Measurements from ENCODE around the gene NENF.

DNA sequence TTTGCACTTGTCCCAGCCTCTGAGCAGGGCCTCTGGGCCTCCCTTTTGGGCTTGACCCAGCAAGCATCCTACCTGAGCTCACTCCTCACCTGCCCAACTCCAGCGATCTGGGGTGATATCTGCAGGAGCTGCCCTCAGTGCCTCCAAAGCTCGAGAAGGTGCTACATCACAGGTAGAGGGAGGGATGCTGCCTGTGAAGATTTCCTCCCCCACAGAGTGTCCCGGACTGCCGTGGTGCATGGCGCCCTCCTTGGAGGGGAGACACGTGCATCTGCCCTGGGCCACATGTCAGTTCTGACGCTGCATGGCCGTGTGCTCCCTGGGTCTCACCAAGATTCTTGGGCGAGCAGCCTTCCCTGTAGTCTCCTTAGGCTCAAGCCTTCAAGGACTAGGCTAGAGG lies 27.7 kb downstream of the NENF start:
- TF ChIP-seq, protein P1, sequence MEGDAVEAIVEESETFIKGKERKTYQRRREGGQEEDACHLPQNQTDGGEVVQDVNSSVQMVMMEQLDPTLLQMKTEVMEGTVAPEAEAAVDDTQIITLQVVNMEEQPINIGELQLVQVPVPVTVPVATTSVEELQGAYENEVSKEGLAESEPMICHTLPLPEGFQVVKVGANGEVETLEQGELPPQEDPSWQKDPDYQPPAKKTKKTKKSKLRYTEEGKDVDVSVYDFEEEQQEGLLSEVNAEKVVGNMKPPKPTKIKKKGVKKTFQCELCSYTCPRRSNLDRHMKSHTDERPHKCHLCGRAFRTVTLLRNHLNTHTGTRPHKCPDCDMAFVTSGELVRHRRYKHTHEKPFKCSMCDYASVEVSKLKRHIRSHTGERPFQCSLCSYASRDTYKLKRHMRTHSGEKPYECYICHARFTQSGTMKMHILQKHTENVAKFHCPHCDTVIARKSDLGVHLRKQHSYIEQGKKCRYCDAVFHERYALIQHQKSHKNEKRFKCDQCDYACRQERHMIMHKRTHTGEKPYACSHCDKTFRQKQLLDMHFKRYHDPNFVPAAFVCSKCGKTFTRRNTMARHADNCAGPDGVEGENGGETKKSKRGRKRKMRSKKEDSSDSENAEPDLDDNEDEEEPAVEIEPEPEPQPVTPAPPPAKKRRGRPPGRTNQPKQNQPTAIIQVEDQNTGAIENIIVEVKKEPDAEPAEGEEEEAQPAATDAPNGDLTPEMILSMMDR (IDR thresholded peaks at IDR 0.05), result no peak
- TF ChIP-seq EZH2phosphoT487 (IDR thresholded peaks at IDR 0.05) (no peak), EZH2 (IDR thresholded peaks at IDR 0.05) (no peak)
